Right lobe of liver (tissue), 6 donors: ENCODE data around the gene KIRREL3. TPM values are rescaled to one million over a fixed set of nuclear protein-coding genes. Genes with fewer than 3 reads are reported as not detected.

Experiments
- ATAC-seq, 4 donors: fragments of 200-7000 bp; cut with Tn5 transposase; one replicate each; pipeline ENCODE4 v1.9.1; 2020; ENCODE audit warnings: mild to moderate bottlenecking in 4 of 4, moderate library complexity in 4 of 4
- DNase-seq, 3 donors: peaks; one replicate each; pipeline ENCODE4 v3.0.0-alpha.2; 2020
- H3K27ac ChIP-seq, 3 donors: fragments of 200-600 bp; one replicate each; pipeline ENCODE4 v1.8.0; 2022
- H3K27me3 ChIP-seq, 2 donors: fragments of 200-600 bp; one replicate each; pipeline ENCODE4 v1.8.0; 2022
- H3K36me3 ChIP-seq, 4 donors: fragments of 200-600 bp; sonication (generic) in 1 of 4; one replicate each; pipeline versions ENCODE4 v1.5.1 to v1.8.0; 2017 to 2022; ENCODE audit warnings: control low read depth in 1 of 4
- H3K4me1 ChIP-seq, 4 donors: fragments of 200-600 bp; sonication (generic) in 1 of 4; one replicate each; pipeline versions ENCODE4 v1.5.1 to v1.8.0; 2017 to 2022; ENCODE audit warnings: control low read depth in 1 of 4
- H3K4me3 ChIP-seq, 3 donors: fragments of 200-600 bp; one replicate each; pipeline ENCODE4 v1.8.0; 2022
- H3K9me3 ChIP-seq, 4 donors: fragments of 200-600 bp; sonication (generic) in 1 of 4; one replicate each; pipeline versions ENCODE4 v1.5.1 to v1.8.0; 2017 to 2022; ENCODE audit warnings: control low read depth in 1 of 4
- CTCF ChIP-seq, 4 donors: fragments of 200-600 bp in 3 of 4; fragments of 450-650 bp in 1 of 4; IDR thresholded peaks; one replicate each; pipeline versions ENCODE4 v1.5.1 to v1.8.0; 2016 to 2022; ENCODE audit warnings: antibody characterized with exemption in 4 of 4, mild to moderate bottlenecking in 2 of 4
- POLR2A ChIP-seq: fragments of 450-650 bp; IDR thresholded peaks from one replicate; pipeline ENCODE4 v1.6.1; 2017; ENCODE audit warnings: antibody characterized with exemption, mild to moderate bottlenecking
- WGBS: methylation state at CpG from one replicate; pipeline ENCODE4 v1.1.6; 2018; ENCODE audit warnings: low coverage, low lambda C conversion rate; ENCODE audit not compliant: insufficient coverage; ENCODE audit errors: missing lambda C conversion rate; 5-methylcytosine and 5-hydroxymethylcytosine counted together
- intact Hi-C, 2 donors: fragments of 100-400 bp; cut with DNase I; formaldehyde crosslinking; loops; one replicate each; pipeline versions ENCODE4 v1.11.2 to v1.14.1; 2022
- total RNA-seq, 6 experiments: library from RNA; depleted of rRNA in 2 of 6; stranded (reverse); fragments of >200 nt in 2 of 6; fragmentation: NEBNext Ultra II Directional in 3 of 6; extraction: Animal tissue kit (Norgen Biotek cat#: 25700) in 3 of 6; gene quantifications; one replicate each; pipeline versions ENCODE4 v1.1.0 to v1.2.4, GENCODE V29; 2016 to 2023
- donor health status: DM: no; HTN: yes; CAD: no.
- donor health status: DM: no; HTN: no; CAD: no.
- donor health status: DM: no; HTN: no; CAD: no.
- donor health status: DM: no; HTN: yes; CAD: no.
- donor health status: DM: no; HTN: yes; CAD: no.

KIRREL3 gene
- total RNA-seq, 6 experiments from 2014 or later: not detected

GRCh38 chr11:126945319-126945718, 55.3 kb downstream of the KIRREL3 start:
- Histone ChIP-seq H3K27me3 (no peaks in the 10 kb centered on the region), H3K27ac (no peak overlapping the region), H3K36me3 (no peaks in the 10 kb centered on the region), H3K4me3 (no peak overlapping the region), H3K9me3 (no peaks in the 10 kb centered on the region), H3K4me1 (no peaks in the 10 kb centered on the region)
- 84% methylated on average over 3 of the region's 3 CpGs for WGBS
- no peak for TF ChIP-seq CTCF (IDR thresholded peaks at IDR 0.05)
- ATAC-seq: no peak
- DNase-seq: no peak
- intact Hi-C loops: no loop called here

- no peak overlapping the region for H3K27ac ChIP-seq
- H3K27me3 ChIP-seq: no peaks in the 10 kb centered on the region
- H3K4me1 ChIP-seq: no peaks in the 10 kb centered on the region
- ATAC-seq (no peak), DNase-seq (no peak)
- H3K36me3 ChIP-seq: no peaks in the 10 kb centered on the region
- WGBS: 42% methylated on average over 7 of the region's 7 CpGs
- intact Hi-C loops: no loop called here
- H3K9me3 ChIP-seq: no peaks in the 10 kb centered on the region
- TF ChIP-seq CTCF (IDR thresholded peaks at IDR 0.05) (no peak), POLR2A (no peak)
- H3K4me3 ChIP-seq: no peak overlapping the region
Observed at GRCh38 chr11:126943316-126943715, 57.3 kb downstream of the KIRREL3 start.

- 76% methylated on average over 2 of the region's 4 CpGs for WGBS
- Histone ChIP-seq H3K27me3 (no peaks in the 10 kb centered on the region), H3K4me3 (no peak overlapping the region), H3K36me3 (no peaks in the 10 kb centered on the region), H3K9me3 (no peaks in the 10 kb centered on the region), H3K4me1 (no peaks in the 10 kb centered on the region), H3K27ac (no peak overlapping the region)
- no peak for TF ChIP-seq CTCF (IDR thresholded peaks at IDR 0.05)
- no peak for TF ChIP-seq POLR2A
- ATAC-seq (no peak), DNase-seq (no peak)
- intact Hi-C loops: no loop called here
Observed at GRCh38 chr11:126942146-126942545, 58.4 kb downstream of the KIRREL3 start.

- Histone ChIP-seq H3K27ac (no peak overlapping the region), H3K9me3 (no peaks in the 10 kb centered on the region), H3K4me1 (no peaks in the 10 kb centered on the region), H3K4me3 (no peak overlapping the region), H3K36me3 (no peaks in the 10 kb centered on the region), H3K27me3 (no peaks in the 10 kb centered on the region)
- no peak for DNase-seq
- intact Hi-C loops: no loop called here
- TF ChIP-seq POLR2A (no peak), CTCF (IDR thresholded peaks at IDR 0.05) (no peak)
- WGBS: 59% methylated on average over 2 of the region's 2 CpGs
- ATAC-seq: no peak
Observed at GRCh38 chr11:126939552-126939951, 61.0 kb downstream of the KIRREL3 start.

- ATAC-seq: no peak
- TF ChIP-seq POLR2A: no peak
- TF ChIP-seq CTCF (IDR thresholded peaks at IDR 0.05): no peak
- DNase-seq: no peak
- H3K4me3 ChIP-seq: no peak overlapping the region
- H3K27me3 ChIP-seq: no peaks in the 10 kb centered on the region
- H3K36me3 ChIP-seq: no peaks in the 10 kb centered on the region
- intact Hi-C loops: no loop called here
- no peaks in the 10 kb centered on the region for H3K4me1 ChIP-seq
- H3K9me3 ChIP-seq: no peaks in the 10 kb centered on the region
- WGBS: 78% methylated on average over 4 of the region's 4 CpGs
- H3K27ac ChIP-seq: no peak overlapping the region
Observed at GRCh38 chr11:126938718-126939117, 61.9 kb downstream of the KIRREL3 start.
